SW480 (cell line): ENCODE data around the gene TNFAIP3.
"Not testable (repeated sequence)": the region's sequence is repeated elsewhere in the genome, so short reads cannot be mapped to it uniquely, and the experiment has no call there.

Experiments
- DNase-seq: peaks from one replicate; pipeline ENCODE4 v3.0.0-alpha.2; 2016; ENCODE audit warnings: low spot score

The TNFAIP3 gene

DNA sequence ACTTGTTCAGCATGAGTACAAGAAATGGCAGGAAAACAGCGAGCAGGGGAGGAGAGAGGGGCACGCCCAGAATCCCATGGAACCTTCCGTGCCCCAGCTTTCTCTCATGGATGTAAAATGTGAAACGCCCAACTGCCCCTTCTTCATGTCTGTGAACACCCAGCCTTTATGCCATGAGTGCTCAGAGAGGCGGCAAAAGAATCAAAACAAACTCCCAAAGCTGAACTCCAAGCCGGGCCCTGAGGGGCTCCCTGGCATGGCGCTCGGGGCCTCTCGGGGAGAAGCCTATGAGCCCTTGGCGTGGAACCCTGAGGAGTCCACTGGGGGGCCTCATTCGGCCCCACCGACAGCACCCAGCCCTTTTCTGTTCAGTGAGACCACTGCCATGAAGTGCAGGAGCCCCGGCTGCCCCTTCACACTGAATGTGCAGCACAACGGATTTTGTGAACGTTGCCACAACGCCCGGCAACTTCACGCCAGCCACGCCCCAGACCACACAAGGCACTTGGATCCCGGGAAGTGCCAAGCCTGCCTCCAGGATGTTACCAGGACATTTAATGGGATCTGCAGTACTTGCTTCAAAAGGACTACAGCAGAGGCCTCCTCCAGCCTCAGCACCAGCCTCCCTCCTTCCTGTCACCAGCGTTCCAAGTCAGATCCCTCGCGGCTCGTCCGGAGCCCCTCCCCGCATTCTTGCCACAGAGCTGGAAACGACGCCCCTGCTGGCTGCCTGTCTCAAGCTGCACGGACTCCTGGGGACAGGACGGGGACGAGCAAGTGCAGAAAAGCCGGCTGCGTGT lies 11.6 kb downstream of the TNFAIP3 start:
- no peak for DNase-seq

DNA sequence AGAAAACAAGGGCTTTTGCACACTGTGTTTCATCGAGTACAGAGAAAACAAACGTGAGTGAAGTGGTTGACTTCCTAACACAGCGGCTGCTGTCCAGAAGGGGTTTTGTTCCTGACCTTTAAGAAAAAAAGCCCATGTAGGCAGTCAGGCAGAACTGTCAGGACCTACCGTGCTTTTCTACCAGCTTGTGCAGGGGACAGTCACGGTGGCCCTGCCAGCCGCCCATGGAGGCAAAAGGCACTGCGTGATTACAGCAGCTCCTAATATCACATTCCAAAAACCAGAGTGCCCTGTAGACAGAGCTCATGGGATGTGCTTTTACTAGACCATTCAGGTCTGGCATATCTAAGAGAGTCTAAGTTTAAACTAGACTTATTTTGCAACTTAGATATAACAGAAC lies 12.2 kb downstream of the TNFAIP3 start:
- no peak for DNase-seq

DNA sequence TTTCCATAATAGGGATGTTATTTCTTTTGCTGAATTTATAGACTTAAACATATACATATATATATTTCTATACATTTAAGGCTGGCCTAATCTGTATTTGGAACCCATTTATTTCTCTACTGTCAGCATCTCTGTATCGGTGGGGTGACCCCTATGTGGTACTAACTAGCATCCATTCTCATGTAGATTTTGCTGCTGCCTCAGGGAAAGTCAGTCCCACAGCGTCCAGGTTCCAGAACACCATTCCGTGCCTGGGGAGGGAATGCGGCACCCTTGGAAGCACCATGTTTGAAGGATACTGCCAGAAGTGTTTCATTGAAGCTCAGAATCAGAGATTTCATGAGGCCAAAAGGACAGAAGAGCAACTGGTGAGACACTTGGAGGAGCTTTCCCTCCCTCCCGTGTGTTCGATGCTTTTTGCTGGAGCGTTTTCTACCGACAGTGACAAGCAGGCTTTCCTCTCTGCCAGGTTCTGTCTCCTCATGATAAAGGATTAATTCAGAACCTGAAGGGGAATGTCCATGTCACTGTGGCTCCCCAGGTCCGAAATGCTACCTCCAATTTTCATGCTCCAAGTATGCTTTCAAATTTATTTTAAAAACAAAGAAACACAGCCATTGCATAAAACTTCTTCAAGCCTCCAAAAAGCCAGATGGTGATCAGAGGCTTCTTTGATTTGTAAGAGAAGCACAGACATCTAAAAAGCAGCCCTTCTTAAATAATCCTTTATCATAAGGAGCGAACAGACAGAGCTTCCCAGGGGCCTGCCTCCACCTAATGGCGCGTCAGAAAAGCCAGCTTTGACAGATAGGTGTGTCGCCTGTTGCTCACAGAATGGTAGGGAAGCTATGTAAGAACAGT lies 13.1 kb downstream of the TNFAIP3 start:
- no peak for DNase-seq

DNA sequence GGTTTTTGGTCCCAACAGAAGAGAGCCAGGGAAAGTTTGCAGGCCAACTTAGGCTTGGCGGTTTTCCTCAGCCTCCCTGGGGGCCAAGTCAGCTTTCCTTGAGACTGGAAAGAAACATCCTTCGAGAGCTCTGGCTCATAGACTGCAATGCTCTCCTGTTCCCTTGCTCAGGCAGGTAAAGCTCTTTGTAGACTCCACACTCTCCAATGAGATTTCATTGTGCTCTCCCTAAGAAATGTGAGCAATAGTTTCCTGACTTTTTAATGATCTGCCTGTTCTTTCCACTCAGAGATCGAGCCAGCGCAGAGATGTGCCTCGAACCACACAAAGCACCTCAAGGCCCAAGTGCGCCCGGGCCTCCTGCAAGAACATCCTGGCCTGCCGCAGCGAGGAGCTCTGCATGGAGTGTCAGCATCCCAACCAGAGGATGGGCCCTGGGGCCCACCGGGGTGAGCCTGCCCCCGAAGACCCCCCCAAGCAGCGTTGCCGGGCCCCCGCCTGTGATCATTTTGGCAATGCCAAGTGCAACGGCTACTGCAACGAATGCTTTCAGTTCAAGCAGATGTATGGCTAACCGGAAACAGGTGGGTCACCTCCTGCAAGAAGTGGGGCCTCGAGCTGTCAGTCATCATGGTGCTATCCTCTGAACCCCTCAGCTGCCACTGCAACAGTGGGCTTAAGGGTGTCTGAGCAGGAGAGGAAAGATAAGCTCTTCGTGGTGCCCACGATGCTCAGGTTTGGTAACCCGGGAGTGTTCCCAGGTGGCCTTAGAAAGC lies 13.9 kb downstream of the TNFAIP3 start:
- no peak for DNase-seq

DNA sequence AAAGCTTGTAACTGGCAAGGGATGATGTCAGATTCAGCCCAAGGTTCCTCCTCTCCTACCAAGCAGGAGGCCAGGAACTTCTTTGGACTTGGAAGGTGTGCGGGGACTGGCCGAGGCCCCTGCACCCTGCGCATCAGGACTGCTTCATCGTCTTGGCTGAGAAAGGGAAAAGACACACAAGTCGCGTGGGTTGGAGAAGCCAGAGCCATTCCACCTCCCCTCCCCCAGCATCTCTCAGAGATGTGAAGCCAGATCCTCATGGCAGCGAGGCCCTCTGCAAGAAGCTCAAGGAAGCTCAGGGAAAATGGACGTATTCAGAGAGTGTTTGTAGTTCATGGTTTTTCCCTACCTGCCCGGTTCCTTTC lies 14.4 kb downstream of the TNFAIP3 start:
- DNase-seq, result no peak

DNA sequence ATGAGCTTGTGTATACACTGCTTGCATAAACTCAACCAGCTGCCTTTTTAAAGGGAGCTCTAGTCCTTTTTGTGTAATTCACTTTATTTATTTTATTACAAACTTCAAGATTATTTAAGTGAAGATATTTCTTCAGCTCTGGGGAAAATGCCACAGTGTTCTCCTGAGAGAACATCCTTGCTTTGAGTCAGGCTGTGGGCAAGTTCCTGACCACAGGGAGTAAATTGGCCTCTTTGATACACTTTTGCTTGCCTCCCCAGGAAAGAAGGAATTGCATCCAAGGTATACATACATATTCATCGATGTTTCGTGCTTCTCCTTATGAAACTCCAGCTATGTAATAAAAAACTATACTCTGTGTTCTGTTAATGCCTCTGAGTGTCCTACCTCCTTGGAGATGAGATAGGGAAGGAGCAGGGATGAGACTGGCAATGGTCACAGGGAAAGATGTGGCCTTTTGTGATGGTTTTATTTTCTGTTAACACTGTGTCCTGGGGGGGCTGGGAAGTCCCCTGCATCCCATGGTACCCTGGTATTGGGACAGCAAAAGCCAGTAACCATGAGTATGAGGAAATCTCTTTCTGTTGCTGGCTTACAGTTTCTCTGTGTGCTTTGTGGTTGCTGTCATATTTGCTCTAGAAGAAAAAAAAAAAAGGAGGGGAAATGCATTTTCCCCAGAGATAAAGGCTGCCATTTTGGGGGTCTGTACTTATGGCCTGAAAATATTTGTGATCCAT lies 15.3 kb downstream of the TNFAIP3 start:
- no peak for DNase-seq

DNA sequence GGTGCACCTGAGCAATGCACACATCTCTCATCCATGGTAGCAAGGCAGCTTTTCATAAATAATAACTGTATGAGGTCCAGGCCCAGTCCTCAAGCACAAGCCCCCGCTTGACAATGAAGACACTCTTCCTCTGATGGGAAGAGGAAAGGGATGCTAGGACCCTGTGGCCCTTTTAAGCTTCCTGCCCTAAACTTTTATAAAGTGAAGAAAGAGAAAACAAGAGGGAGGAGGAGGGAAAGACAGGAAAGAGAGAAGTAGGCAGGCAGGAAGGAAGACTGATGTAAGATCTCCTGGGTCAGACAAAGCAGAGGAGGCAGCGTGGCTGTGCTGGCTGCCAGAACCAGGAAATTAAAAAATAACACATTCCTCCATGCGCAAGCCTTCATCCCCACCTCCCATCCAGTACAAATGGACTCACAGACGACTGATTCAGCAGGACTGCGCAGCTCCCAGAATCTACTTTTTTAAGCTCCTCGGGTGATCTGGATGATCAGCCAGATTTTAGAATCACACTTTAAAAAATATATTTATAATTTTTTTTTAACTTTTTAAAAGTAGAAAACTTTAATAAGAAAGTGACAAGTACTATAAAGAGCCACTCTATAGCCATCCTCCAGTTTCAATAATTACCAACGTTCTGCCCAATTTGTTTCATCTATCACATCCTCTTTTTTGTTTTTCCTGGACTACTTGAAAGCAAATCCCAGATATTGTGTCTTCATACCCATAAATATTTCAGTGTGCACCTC lies 16.5 kb downstream of the TNFAIP3 start:
- DNase-seq, result no peak

DNA sequence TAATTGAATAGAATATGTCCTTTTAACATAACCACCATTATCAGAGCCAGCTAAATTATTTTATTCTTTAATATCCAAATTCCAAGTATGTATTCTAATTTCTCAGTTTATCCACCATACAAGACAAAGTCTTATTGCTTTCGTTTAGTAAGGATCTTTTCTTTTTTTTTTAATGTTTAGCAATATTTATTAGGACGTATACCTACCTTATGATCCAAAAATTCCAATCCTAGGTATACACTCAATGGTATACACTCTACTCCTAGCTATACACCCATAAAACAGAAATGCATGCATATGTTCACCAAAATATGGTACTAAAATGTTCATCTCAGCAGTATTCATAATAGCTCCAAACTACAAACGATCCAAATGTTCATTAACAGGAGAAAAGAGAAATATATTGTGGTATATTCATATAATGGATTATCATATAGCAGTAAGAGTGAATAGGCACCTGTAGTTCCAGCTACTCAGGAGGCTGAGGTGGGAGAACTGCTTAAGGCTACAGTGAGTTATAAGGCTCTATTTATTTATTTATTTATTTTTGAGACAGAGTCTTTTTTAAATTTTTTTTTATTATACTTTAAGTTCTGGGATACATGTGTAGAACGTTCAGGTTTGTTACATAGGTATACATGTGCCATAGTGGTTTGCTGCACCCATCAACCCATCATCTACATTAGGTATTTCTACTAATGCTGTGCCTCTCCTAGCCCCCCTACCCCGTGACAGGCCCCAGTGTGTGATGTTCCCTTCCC lies 17.3 kb downstream of the TNFAIP3 start:
- no peak for DNase-seq

DNA sequence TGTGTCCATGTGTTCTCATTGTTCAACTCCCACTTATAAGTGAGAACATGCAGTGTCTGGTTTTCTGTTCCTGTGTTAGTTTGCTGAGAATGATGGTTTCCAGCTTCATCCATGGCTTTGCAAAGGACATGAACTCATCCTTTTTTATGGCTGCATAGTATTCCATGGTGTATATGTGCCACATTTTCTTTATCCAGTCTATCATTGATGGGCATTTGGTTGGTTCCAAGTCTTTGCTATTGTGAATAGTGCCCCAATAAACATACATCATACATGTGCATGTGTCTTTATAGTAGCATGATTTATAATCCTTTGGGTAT lies 17.8 kb downstream of the TNFAIP3 start:
- not testable (repeated sequence) for DNase-seq

DNA sequence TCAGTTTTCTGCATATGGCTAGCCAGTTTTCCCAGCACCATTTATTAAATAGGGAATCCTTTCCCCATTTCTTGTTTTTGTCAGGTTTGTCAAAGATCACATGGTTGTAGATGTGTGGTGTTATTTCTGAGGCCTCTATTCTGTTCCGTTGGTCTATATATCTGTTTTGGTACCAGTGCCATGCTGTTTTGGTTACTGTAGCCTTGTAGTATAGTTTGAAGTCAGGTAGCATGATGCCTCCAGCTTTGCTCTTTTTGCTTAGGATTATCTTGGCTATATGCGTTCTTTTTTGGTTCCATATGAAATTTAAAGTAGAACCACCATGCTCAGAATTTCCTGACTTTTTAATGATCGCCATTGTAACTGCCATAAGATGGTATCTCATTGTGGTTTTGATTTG lies 19.2 kb downstream of the TNFAIP3 start:
- DNase-seq, result not testable (repeated sequence)

DNA sequence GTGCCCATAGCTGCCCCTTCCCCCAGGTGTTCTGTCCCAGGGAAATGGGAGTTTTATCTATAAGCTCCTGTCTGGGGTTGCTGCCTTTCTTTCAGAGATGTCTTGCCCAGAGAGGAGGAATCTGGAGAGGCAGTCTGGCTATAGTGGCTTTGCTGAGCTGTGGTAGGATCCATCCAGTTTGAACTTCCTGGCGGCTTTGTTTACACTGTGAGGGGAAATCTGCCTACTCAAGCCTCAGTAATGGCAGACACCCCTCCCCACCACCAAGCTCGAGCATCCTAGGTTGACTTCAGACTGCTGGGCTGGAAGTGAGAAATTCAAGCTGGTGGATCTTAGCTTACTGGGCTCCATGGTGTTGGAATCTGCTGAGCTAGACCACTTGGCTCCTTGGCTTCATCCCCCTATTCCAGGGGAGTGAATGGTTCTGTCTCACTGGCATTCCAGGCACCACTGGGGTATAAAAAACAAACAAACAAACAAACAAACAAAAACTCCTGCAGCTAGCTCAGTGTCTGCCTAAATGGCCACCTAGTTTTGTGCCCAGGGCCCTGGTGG lies 24.0 kb downstream of the TNFAIP3 start:
- DNase-seq, result no peak

DNA sequence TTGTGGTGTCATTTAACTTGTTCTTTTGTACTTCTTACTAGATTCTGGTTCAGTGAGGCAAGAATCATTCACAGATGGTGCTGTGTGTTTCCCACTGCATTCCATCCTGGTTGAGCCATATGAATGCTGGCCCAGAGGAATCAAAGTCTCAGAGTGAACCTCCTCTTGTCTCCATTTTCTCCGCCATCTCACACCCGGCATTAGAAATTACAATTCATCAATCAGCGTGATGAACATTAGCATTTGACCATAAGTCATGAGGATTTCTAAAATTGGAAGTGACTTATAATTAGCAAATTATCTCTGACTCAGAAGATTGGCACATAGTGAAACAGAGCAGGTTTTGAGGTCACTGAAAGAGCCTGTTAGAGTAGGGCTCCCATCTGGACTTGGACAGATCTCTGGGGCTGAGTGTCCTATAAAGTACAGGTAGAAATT lies 25.2 kb downstream of the TNFAIP3 start:
- no peak for DNase-seq

DNA sequence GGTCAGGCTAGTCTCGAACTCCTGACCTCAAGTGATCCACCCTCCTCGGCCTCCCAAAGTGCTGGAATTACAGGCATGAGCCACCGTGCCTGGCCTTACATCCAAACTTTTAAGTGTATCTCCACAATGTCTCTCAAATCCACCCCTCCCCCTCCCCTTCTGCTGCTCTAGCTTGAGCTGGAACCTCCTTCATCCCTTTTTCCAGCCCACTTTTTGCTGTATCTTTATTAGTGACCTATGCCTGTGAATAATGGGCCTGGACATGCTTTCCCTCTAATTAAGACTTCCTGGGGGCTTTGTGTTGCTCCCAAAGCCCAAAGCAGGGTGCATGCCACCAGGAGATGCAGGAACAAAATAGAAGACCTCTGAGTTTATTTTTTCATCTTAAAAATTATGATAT lies 26.1 kb downstream of the TNFAIP3 start:
- DNase-seq, result no peak

DNA sequence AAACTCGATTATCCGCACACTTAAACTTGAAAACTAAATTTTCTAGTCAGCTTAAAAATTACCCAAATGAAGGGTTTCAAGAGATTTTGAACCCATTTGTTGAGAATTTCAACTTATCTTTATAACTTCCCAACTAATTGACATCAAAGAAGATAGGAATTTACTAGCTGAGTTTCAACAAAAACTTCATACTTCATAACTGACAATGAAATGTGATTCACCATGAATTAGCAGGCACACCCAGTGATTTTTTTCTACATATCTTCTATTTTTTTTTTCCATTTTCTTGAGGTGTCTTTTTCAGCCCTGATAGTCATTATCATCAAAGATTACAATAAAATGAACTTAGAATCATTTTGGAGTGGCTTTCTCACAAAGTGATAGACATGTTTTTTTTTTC lies 26.7 kb downstream of the TNFAIP3 start:
- DNase-seq, result no peak

DNA sequence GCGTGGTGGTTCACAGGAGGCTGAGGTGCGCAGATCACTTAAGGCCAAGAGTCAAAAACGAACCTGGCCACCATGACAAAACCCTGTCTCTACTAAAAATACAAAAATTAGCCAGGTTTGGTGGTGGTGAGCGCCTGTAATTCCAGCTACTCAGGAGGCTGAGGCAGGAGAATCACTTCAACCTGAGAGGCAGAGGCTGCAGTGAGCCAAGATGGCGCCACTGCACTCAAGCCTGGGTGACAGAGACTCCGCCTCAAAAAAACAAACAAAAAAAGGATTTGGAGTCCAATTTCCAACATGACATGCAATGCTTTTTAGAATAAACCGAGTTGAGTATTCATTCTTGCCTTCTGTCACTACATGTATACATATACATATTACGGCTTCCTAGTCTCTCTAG lies 27.3 kb downstream of the TNFAIP3 start:
- DNase-seq, result not testable (repeated sequence)

DNA sequence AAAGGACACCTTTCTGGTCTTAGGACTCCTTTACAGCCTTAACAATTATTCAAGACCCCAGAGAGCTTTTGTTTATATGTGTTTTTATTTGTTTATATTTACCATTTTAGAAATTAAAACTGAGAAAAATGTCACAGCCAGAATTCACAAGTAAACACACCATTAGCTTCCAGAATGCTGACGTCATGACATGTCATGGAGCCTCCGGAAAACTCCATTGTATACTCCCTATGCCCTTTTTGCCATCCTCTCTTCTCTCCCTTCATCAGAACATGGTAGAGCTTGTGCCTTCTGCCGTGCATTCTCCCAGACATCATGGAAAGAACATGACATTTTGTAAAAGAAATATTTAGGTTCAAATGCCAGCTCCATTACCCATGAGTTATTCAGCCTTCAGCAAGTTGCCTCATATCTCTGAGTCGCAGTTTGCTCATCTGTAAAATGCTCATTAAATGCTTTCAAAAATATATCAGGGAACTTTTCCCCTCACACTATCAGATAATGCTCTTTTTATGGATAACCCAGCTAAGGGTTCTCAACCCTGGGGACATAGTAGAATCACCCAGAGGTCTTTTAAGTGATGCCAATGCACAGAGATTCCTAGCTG lies 27.8 kb downstream of the TNFAIP3 start:
- DNase-seq, result no peak

DNA sequence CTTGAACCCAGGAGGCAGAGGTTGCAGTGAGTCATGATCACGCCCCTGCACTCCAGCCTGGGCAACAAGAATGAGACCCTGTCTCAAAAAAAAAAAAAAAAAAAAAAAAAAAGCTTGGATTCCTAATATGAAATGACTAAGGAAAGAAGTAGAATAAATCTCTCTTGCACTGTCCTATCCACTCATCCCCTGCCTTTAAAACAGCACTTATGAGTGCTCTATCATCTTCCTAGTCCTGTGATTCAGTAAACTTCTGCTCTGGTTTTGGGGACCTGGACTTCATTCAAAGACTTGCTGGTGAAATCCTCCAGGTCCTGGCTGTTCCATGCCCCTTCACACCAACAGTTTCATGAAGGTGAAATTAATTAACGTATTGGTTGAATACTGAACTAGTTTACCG lies 29.6 kb downstream of the TNFAIP3 start:
- DNase-seq, result no peak

DNA sequence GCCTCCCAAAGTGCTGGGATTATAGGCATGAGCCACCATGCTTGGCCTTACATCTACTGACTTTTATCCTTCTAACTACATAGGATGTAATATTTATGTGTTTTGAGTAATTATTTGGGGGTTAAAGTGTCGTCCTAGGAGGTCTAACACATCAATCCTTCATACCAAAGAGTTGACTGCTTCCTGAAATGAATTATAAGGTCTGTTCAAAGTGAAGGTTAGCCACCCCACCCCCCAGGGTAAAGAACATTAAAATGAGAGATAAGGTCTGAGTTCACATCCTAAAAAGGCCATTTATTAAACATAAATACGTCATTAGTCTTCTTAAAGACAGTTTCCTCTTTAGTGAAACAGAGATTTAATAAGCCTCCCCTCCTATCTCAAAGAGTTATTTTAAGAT lies 33.8 kb downstream of the TNFAIP3 start:
- DNase-seq, result no peak

DNA sequence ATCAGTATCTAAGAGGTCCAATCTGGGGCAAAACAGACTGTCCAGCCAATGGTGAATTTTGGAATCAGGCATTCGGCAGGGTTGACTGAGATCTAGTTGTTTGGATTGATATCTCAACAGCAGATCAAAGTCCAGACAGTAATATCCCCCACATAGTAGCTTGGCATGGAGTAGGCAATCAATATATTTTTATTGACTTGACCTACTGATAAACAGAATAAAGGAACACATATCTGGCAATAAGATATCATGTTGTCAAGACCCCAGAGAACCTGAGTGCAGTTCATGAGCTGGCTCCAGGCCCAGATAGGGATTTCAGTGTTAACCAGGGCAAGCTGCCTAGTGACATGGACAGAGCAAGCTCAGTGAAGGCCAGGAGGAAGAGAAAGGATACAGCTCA lies 34.4 kb downstream of the TNFAIP3 start:
- no peak for DNase-seq

DNA sequence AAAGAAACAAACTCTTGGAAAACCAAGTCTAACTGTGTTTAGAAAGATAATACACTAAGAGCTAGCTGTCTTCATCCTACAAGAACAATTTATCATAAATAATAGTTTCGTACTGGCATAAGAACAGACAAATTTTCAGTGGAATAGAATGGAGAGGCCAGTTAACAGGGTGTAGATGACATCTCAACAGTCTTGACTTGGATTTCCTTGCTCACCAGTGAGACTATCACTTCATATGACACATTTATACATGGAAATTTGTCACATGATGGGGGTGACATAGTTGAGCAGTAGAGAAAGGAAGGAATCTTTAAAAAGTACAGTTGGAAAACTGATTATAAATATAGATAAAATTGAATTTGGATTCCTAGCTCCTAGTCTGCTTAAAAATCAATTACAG lies 35.6 kb downstream of the TNFAIP3 start:
- no peak for DNase-seq
